ENCODE results near the gene MGAT3. TPM values are rescaled to one million over a fixed set of nuclear protein-coding genes. Genes with fewer than 3 reads are reported as not detected.
A peak's percentile ranks its signal among the peaks of the same experiment; 100 is the strongest.

Gene MGAT3
- total and polyA plus RNA-seq, 9 of the 15 experiments (the other 6 are each of a cell fraction or from before 2014, with no cell fraction given) = 0.10 to 11.5 (median 4.6) TPM

- TF ChIP-seq CEBPZ (IDR thresholded peaks at IDR 0.05; ENCODE audit: borderline replicate concordance, low read depth, low read length) = no peak
- no peak for TF ChIP-seq KAT2B (IDR thresholded peaks at IDR 0.05; ENCODE audit: low read depth, low read length)
- no peak for TF ChIP-seq ZFP30 (CRISPR knock-in tag; IDR thresholded peaks at IDR 0.05; ENCODE audit: borderline replicate concordance)
- TF ChIP-seq ZNF280A (IDR thresholded peaks at IDR 0.05; ENCODE audit: low read depth, partially characterized antibody) = no peak
- TF ChIP-seq NFIC (IDR thresholded peaks at IDR 0.05) = no peak
- no peak for TF ChIP-seq TEAD2 (tag; IDR thresholded peaks at IDR 0.05)
- no peak for TF ChIP-seq EHMT2 (IDR thresholded peaks at IDR 0.05)
- no peak for TF ChIP-seq ZNF165 (CRISPR knock-in tag; IDR thresholded peaks at IDR 0.05; ENCODE audit: borderline replicate concordance)
- TF ChIP-seq SAFB2 (IDR thresholded peaks at IDR 0.05; ENCODE audit: borderline replicate concordance, low read depth, low read length, severe bottlenecking) = no peak
- peak; percentile 50 for TF ChIP-seq RBM25 (IDR thresholded peaks at IDR 0.05; ENCODE audit: low read depth, low read length, severe bottlenecking)
- TF ChIP-seq PTRF (tag; IDR thresholded peaks at IDR 0.05) = no peak
- peak; percentile 99 for TF ChIP-seq USF1 (CRISPR knock-in tag; IDR thresholded peaks at IDR 0.05)
- TF ChIP-seq POLR2A (conservative IDR thresholded peaks at IDR 0.05) = no peak
- TF ChIP-seq MAZ (CRISPR knock-in tag; conservative IDR thresholded peaks at IDR 0.05 in 1 of 2, IDR thresholded peaks at IDR 0.05 in 1 of 2) = no peak
- TF ChIP-seq FOXJ3 (CRISPR knock-in tag; IDR thresholded peaks at IDR 0.05) = no peak
- TF ChIP-seq MCM2 (IDR thresholded peaks at IDR 0.05; ENCODE audit: low read depth) = no peak
- TF ChIP-seq THRA (IDR thresholded peaks at IDR 0.05) = no peak
- no peak for TF ChIP-seq RFX1 (IDR thresholded peaks at IDR 0.05)
- TF ChIP-seq SMAD1 (IDR thresholded peaks at IDR 0.05; ENCODE audit: low read depth, low read length, partially characterized antibody) = no peak
- TF ChIP-seq RFX7 (CRISPR knock-in tag; IDR thresholded peaks at IDR 0.05) = no peak
- TF ChIP-seq MAX (CRISPR knock-in tag; IDR thresholded peaks at IDR 0.05) = peak; percentile 86
- TF ChIP-seq POLR3A (IDR thresholded peaks at IDR 0.05; ENCODE audit: borderline replicate concordance, extremely low read depth, insufficient read depth, insufficient read length) = no peak
Measured at GRCh38 chr22:39490135-39490798, 33.5 kb downstream of the MGAT3 start (continued).
